GM10248 (cell line): ENCODE results near the gene TPM1.

ENCODE experiments used
- CTCF ChIA-PET: fragments of 300-600 bp; sonication (Branson Sonifier 250); formaldehyde crosslinking; extraction: SDS; loops from one replicate; lab custom pipeline; 2021; ENCODE audit warnings: antibody characterized with exemption; lab: Yijun Ruan, JAX
- POLR2A ChIA-PET: fragments of 350-650 bp; sonication (Branson Sonifier 250); formaldehyde crosslinking; extraction: SDS; loops from one replicate; lab custom pipeline; 2020; ENCODE audit warnings: antibody characterized with exemption; lab: Yijun Ruan, JAX
- DNase-seq: peaks from one replicate; pipeline ENCODE4 v3.0.0; 2012; ENCODE audit errors: extremely low spot score
- TF ChIP-seq, protein P1 (sequence below): IDR thresholded peaks from 2 replicates; pipeline ENCODE4 v1.5.1; 2012; ENCODE audit warnings: mild to moderate bottlenecking, low read depth; ENCODE audit errors: extremely low read depth, missing control alignments, control extremely low read depth

TPM1 gene

DNA sequence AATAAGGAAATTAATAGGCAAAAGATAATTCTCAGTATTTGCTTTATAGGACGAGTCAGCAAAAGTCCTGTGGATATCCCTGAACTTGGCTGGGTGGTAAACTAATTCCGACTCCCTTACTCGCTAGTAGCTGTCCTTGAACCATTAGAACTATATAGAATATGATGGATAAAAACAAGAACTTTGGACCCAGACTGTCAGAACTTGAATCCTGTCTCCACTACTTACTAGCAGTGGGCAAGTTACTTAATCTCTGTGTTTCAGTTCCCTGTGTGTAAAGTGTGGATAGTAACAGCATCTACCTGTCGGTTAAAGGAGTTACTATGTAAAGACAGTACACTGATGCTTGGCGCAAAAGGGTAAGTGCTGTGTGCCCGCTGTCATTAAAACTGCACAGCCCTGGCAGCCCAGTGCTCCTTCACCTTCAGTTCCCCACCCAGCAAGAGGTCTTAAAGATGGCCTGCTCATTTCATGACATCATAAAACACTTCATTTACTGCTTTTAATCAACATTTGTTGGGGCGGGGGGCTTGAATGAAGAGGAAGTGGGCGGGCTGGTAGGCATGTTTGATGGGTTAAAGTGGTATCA, 7.3 kb downstream of the TPM1 start:
- no peak for DNase-seq
- POLR2A ChIA-PET = no interaction called here
- TF ChIP-seq, protein P1, sequence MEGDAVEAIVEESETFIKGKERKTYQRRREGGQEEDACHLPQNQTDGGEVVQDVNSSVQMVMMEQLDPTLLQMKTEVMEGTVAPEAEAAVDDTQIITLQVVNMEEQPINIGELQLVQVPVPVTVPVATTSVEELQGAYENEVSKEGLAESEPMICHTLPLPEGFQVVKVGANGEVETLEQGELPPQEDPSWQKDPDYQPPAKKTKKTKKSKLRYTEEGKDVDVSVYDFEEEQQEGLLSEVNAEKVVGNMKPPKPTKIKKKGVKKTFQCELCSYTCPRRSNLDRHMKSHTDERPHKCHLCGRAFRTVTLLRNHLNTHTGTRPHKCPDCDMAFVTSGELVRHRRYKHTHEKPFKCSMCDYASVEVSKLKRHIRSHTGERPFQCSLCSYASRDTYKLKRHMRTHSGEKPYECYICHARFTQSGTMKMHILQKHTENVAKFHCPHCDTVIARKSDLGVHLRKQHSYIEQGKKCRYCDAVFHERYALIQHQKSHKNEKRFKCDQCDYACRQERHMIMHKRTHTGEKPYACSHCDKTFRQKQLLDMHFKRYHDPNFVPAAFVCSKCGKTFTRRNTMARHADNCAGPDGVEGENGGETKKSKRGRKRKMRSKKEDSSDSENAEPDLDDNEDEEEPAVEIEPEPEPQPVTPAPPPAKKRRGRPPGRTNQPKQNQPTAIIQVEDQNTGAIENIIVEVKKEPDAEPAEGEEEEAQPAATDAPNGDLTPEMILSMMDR = no peak
- CTCF ChIA-PET = interaction anchor here (3.2 to 6.1 kb wide), 3 partner anchors 7 to 41 kb away, joined by 28 to 164 read pairs (median 33); no protein-coding TSS in a partner anchor

GRCh38 chr15:63050731-63051155, 8.2 kb downstream of the TPM1 start:
- POLR2A ChIA-PET = no interaction called here
- CTCF ChIA-PET = no interaction called here
- DNase-seq = no peak

GRCh38 chr15:63051156-63052066, 8.9 kb downstream of the TPM1 start:
- ChIA-PET POLR2A (no interaction called here), CTCF (no interaction called here)
- DNase-seq = no peak
- TF ChIP-seq, protein P1 = no peak

More at GRCh38 chr15:63050731-63051155, 8.2 kb downstream of the TPM1 start:
- TF ChIP-seq, protein P1 = no peak

DNA sequence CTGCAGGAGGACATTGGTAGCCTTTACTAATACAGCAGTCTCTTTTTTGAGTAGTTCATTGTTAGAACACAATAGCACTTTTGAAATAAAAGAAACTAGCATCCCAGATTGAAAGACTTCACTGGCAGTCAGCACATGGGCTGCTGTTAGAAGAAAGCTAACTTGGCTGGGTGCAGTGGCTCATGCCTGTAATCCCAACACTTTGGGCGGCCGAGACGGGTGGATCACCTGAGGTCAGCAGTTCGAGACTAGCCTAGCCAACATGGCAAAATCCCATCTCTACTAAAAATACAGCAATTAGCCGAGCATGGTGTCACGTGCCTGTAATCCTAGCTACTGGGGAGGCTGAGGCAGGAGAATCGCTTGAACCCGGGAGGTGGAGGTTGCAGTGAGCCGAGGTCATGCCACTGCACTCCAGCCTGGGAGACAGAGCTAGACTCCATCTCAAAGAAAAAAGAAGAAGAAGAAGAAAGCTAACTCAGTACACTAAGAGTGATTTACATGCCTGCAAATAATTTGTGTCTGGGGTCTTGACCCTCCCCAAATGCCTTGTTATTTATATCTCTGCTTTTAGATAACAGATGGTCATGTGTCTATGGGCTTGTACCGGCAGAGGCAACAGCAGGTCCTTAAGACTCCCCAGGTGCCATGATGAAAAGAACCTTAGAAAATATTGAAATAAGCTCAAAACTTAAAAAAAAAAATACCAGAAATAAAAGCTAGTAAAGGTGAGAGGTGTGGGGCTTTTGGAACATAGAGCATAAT, 9.7 kb downstream of the TPM1 start:
- CTCF ChIA-PET = interaction anchor here (1.6 to 1.7 kb wide), 2 partner anchors 11 to 21 kb away, joined by 4 to 8 read pairs; no protein-coding TSS in a partner anchor
- POLR2A ChIA-PET = no interaction called here
- no peak for DNase-seq
- TF ChIP-seq, protein P1 = no peak

GRCh38 chr15:63052961-63053698, 10.6 kb downstream of the TPM1 start:
- ChIA-PET CTCF (interaction anchor here (1.6 to 1.7 kb wide), 2 partner anchors 10 to 20 kb away, joined by 4 to 8 read pairs; no protein-coding TSS in a partner anchor), POLR2A (no interaction called here)
- no peak for DNase-seq
- TF ChIP-seq, protein P1 = no peak

- no peak for DNase-seq
- ChIA-PET POLR2A (no interaction called here), CTCF (interaction anchor here (1.0 to 1.2 kb wide), 2 partner anchors 13 to 40 kb away, joined by 3 to 5 read pairs; no protein-coding TSS in a partner anchor)
- TF ChIP-seq, protein P1 = no peak
Measured at GRCh38 chr15:63054281-63054683, 11.7 kb downstream of the TPM1 start.
